Activated B cell treated with CpG ODN at 0.5 μM for 24 hours (primary cell): Measurements from ENCODE around the gene TTLL1. TPM values are rescaled to one million over a fixed set of nuclear protein-coding genes. Genes with fewer than 3 reads are reported as not detected.

ENCODE experiments used
- ATAC-seq: fragments of 200-7000 bp; cut with Tn5 transposase; one replicate; pipeline ENCODE4 v1.10.0; 2021; ENCODE audit warnings: low read depth, mild to moderate bottlenecking, moderate library complexity
- CTCF ChIA-PET: fragments of 350-600 bp; sonication (Branson Sonifier 250); formaldehyde crosslinking; loops from one replicate; lab custom pipeline; 2021; ENCODE audit warnings: antibody characterized with exemption; lab: Charles Lee
- POLR2A ChIA-PET: fragments of 350-600 bp; sonication (Branson Sonifier 250); formaldehyde crosslinking; loops from one replicate; lab custom pipeline; 2021; ENCODE audit warnings: antibody characterized with exemption; lab: Charles Lee
- DNase-seq: peaks from one replicate; pipeline ENCODE4 v3.0.0; 2022
- H3K27ac Mint-ChIP-seq: one replicate; pipeline ENCODE4 v1.8.0; 2020; ENCODE audit warnings: mixed read lengths
- H3K27me3 Mint-ChIP-seq: one replicate; pipeline ENCODE4 v1.8.0; 2021; ENCODE audit warnings: mixed read lengths
- H3K36me3 Mint-ChIP-seq: one replicate; pipeline ENCODE4 v1.8.0; 2021; ENCODE audit warnings: low read depth, mixed read lengths
- H3K4me1 Mint-ChIP-seq: one replicate; pipeline ENCODE4 v1.8.0; 2021; ENCODE audit warnings: mixed read lengths
- H3K4me3 Mint-ChIP-seq: one replicate; pipeline ENCODE4 v1.8.0; 2020; ENCODE audit warnings: mild to moderate bottlenecking, mixed read lengths
- H3K9me3 Mint-ChIP-seq: one replicate; pipeline ENCODE4 v1.8.0; 2020; ENCODE audit warnings: mixed read lengths
- CTCF ChIP-seq: fragments of 200-600 bp; IDR thresholded peaks from one replicate; pipeline ENCODE4 v1.8.0; 2022; ENCODE audit warnings: antibody characterized with exemption, mild to moderate bottlenecking
- intact Hi-C: fragments of 100-400 bp; cut with micrococcal nuclease; formaldehyde crosslinking; loops from one replicate; pipeline ENCODE4 v1.15.1; 2024
- total RNA-seq: library from RNA; stranded (reverse); gene quantifications from 2 replicates; pipeline ENCODE4 v1.2.3, GENCODE V29; 2022

Gene TTLL1
- total RNA-seq, 1 donor from 2014 or later, result 1.2 TPM

GRCh38 chr22:43060183-43060582 is 29.0 kb downstream of the TTLL1 start:
- CTCF ChIA-PET, result interaction anchor here (1.0 to 1.2 kb wide), 2 partner anchors 27 to 61 kb away, joined by 3 read pairs; no protein-coding TSS in a partner anchor
- Mint-ChIP-seq H3K4me1 (no peaks in the 10 kb centered on the region), H3K27me3 (no peaks in the 10 kb centered on the region), H3K36me3 (peaks cover 6% of the 10 kb centered on the region), H3K27ac (no peak overlapping the region), H3K4me3 (no peak overlapping the region), H3K9me3 (no peaks in the 10 kb centered on the region)
- intact Hi-C loops, result no loop called here
- DNase-seq (no peak), ATAC-seq (no peak)
- POLR2A ChIA-PET, result no interaction called here
- no peak for TF ChIP-seq CTCF

GRCh38 chr22:43057641-43058040 is 31.6 kb downstream of the TTLL1 start:
- H3K9me3 Mint-ChIP-seq, result no peaks in the 10 kb centered on the region
- no peaks in the 10 kb centered on the region for H3K27me3 Mint-ChIP-seq
- POLR2A ChIA-PET, result interaction anchor here (0.7 kb wide), 1 partner anchor 138 kb away, joined by 3 read pairs; no protein-coding TSS in a partner anchor
- no peaks in the 10 kb centered on the region for H3K36me3 Mint-ChIP-seq
- no peak overlapping the region for H3K27ac Mint-ChIP-seq
- TF ChIP-seq CTCF, result no peak
- intact Hi-C loops, result no loop called here
- ATAC-seq (no peak), DNase-seq (no peak)
- CTCF ChIA-PET, result no interaction called here
- no peaks in the 10 kb centered on the region for H3K4me1 Mint-ChIP-seq
- H3K4me3 Mint-ChIP-seq, result no peak overlapping the region

GRCh38 chr22:43053176-43053575 is 36.0 kb downstream of the TTLL1 start:
- H3K27ac Mint-ChIP-seq, result no peak overlapping the region
- ChIA-PET CTCF (no interaction called here), POLR2A (no interaction called here)
- TF ChIP-seq CTCF, result no peak
- H3K36me3 Mint-ChIP-seq, result no peaks in the 10 kb centered on the region
- H3K4me3 Mint-ChIP-seq, result no peak overlapping the region
- H3K27me3 Mint-ChIP-seq, result no peaks in the 10 kb centered on the region
- DNase-seq (no peak), ATAC-seq (no peak)
- no peaks in the 10 kb centered on the region for H3K4me1 Mint-ChIP-seq
- no peaks in the 10 kb centered on the region for H3K9me3 Mint-ChIP-seq
- intact Hi-C loops, result no loop called here

- ATAC-seq (no peak), DNase-seq (no peak)
- no peaks in the 10 kb centered on the region for H3K4me1 Mint-ChIP-seq
- no peak overlapping the region for H3K4me3 Mint-ChIP-seq
- CTCF ChIA-PET, result no interaction called here
- H3K27me3 Mint-ChIP-seq, result no peaks in the 10 kb centered on the region
- POLR2A ChIA-PET, result no interaction called here
- H3K9me3 Mint-ChIP-seq, result no peaks in the 10 kb centered on the region
- intact Hi-C loops, result no loop called here
- no peak for TF ChIP-seq CTCF
- H3K36me3 Mint-ChIP-seq, result no peaks in the 10 kb centered on the region
- H3K27ac Mint-ChIP-seq, result no peak overlapping the region
These were observed 38.2 kb downstream of the TTLL1 start for GRCh38 chr22:43050995-43051394.

- ATAC-seq (no peak), DNase-seq (no peak)
- Mint-ChIP-seq H3K9me3 (no peaks in the 10 kb centered on the region), H3K27me3 (no peaks in the 10 kb centered on the region), H3K27ac (no peak overlapping the region), H3K4me1 (no peaks in the 10 kb centered on the region), H3K4me3 (no peak overlapping the region), H3K36me3 (no peaks in the 10 kb centered on the region)
- no peak for TF ChIP-seq CTCF
- intact Hi-C loops, result no loop called here
- POLR2A ChIA-PET, result no interaction called here
- CTCF ChIA-PET, result no interaction called here
These were observed 41.6 kb downstream of the TTLL1 start for GRCh38 chr22:43047605-43048004.
